Measurements from ENCODE around the gene PRXL2B. TPM values are rescaled to one million over a fixed set of nuclear protein-coding genes. Genes with fewer than 3 reads are reported as not detected.

The PRXL2B gene
- total and polyA plus RNA-seq, 10 of the 15 experiments (the other 5 are each of a cell fraction or from before 2014, with no cell fraction given), result 0.44 to 5.6 (median 4.0) TPM

DNA sequence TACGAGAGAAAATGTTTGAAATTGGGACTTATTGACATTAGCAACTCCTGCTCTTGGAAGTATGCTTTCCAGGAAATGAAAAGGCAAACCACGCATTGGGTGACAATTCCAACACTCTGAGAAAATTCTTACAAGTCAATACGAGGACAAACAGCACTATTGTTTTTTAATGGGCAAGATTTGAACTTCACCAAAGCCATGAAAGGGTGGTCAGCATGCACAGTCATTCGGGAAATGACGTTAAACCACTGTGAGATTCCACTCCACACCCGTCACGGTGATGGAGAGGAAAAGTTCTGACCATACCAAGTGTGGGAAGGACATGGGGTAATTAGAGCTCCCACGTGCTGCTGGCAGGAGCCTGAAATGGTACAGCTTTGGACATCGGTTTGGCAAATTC is 12.2 kb upstream of the PRXL2B start:
- Histone ChIP-seq H3K4me3 (no peak overlapping the region), H3K36me3 (ENCODE audit: control insufficient read depth in 2 of 2, insufficient read depth in 2 of 2, low read length in 1 of 2) (no peaks in the 10 kb centered on the region), H2AFZ (ENCODE audit: control insufficient read depth, low read depth, low read length) (no peak overlapping the region), H3K4me1 (ENCODE audit: control insufficient read depth, insufficient read depth, low read length) (peaks cover 30% of the 10 kb centered on the region), H3K9ac (ENCODE audit: control insufficient read depth, insufficient read depth, low read length) (no peak overlapping the region), H3K4me2 (ENCODE audit: control insufficient read depth, insufficient read depth) (no peak overlapping the region), H3K9me3 (replicated peaks; ENCODE audit: control insufficient read depth, insufficient read depth, low read length) (peaks cover 2% of the 10 kb centered on the region; the same call in 1 of the 3 replicates), H3K27ac (ENCODE audit: control insufficient read depth, insufficient read depth) (no peak overlapping the region), H3K79me2 (ENCODE audit: control insufficient read depth, insufficient read depth, low read length) (no peaks in the 10 kb centered on the region; the same call in 1 of the 2 replicates), H4K20me1 (ENCODE audit: control insufficient read depth, insufficient read depth) (no peaks in the 10 kb centered on the region), H3K27me3 (replicated peaks in 1 of 2; ENCODE audit: control insufficient read depth in 2 of 2, insufficient read depth in 2 of 2, low read length in 1 of 2) (no peaks in the 10 kb centered on the region)
- ChIA-PET RAD21 (ENCODE audit: unreplicated experiment) (no interaction called here), CTCF (interaction anchor here (1.9 kb wide), 1 partner anchor 18 kb away, joined by 6 read pairs; the partner anchor contains the start of gene TNFRSF14), SMC1A (ENCODE audit: uncharacterized antibody, unreplicated experiment) (interaction anchor here (0.9 to 2.4 kb wide), 2 partner anchors 10 to 16 kb away, joined by 3 to 8 read pairs; no protein-coding TSS in a partner anchor), POLR2A (interaction anchor here (0.6 to 1.0 kb wide), 2 partner anchors 11 to 12 kb away, joined by 3 read pairs; no protein-coding TSS in a partner anchor)
- ATAC-seq (no peak), FAIRE-seq (no peak), DNase-seq (ENCODE audit: low read depth, low spot score) (no peak)
- in situ Hi-C loops (cut with MboI), result no loop called here
- 93% methylated on average over 9 of the region's 9 CpGs for WGBS (ENCODE audit: insufficient coverage, insufficient replicate concordance, low lambda C conversion rate, missing lambda C conversion rate)
- BruUV-seq (replicated peaks), result no TSS peak
- intact Hi-C loops (cut with micrococcal nuclease; ENCODE audit: unreplicated experiment), result no loop called here
- no peak for TF ChIP-seq CBFB (IDR thresholded peaks at IDR 0.05; ENCODE audit: low read depth)
- no peak for TF ChIP-seq FOXM1 (IDR thresholded peaks at IDR 0.05; ENCODE audit: low read depth, low read length)
- no peak for TF ChIP-seq RBBP5 (conservative IDR thresholded peaks at IDR 0.05)
- no peak for TF ChIP-seq NR2F1 (conservative IDR thresholded peaks at IDR 0.05)
- TF ChIP-seq BCL11A (IDR thresholded peaks at IDR 0.05; ENCODE audit: low read depth, low read length), result no peak
- no peak for TF ChIP-seq CREM (IDR thresholded peaks at IDR 0.05; ENCODE audit: low read depth)
- TF ChIP-seq GATAD2B (conservative IDR thresholded peaks at IDR 0.05; ENCODE audit: low read depth), result no peak
- no peak for TF ChIP-seq HSF1 (IDR thresholded peaks at IDR 0.05; ENCODE audit: low read depth, low read length)
- TF ChIP-seq MEF2A (IDR thresholded peaks at IDR 0.05; ENCODE audit: insufficient read depth, low read depth, low read length), result no peak

All from GM12878 (cell line).